Hematopoietic multipotent progenitor cell treated with erythropoietin and hydrocortisone succinate and interleukin-3 and kit ligand, for 6 days (in vitro differentiated cells): ENCODE measurements around the gene FAM177B.
A peak's percentile ranks its signal among the peaks of the same experiment; 100 is the strongest.
"Not testable (repeated sequence)": the region's sequence is repeated elsewhere in the genome, so short reads cannot be mapped to it uniquely, and the experiment has no call there.

ENCODE experiments used
- DNase-seq: peaks from one replicate; pipeline ENCODE4 v3.0.0-alpha.2; 2015

The FAM177B gene

GRCh38 chr1:222741630-222742457 is 4.8 kb downstream of the FAM177B start:
- not testable (repeated sequence) for DNase-seq

DNA sequence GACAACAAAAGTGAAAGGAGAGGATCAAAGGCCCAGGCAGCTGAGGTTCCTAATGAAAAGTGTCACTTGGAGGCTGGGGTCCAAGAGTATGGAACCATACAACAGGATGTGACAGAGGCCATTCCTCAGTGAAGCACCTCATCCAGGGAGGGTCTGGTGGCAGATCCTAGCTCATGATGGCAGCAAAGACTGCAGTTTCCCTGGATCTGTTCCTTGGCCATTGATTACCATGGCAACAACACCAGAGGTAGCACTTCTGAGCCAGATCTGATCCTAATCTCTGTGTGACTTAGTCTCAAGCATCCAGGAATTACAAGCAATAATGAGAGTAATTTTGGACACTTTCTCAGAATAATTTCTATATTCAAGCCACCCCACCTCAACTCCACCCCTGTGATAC is 12.9 kb downstream of the FAM177B start:
- no peak for DNase-seq

DNA sequence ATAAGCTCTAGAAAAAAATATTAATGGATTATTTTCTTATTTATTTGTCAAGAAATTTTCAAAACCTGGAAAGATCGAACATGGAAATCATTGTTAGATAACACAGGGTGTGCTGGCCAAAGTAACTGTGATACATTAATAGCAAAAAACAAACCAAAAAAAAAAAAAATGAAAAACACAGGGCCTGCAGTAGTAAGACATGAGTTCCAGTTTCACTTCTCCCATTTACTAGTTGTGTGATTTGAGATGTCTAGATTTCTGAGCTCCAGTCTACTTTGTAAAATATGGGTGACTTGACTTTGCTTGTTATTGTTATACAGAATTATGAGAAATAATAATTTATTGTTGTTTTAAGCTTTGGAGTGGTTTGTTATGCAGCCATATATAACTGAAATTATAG is 13.6 kb downstream of the FAM177B start:
- no peak for DNase-seq

GRCh38 chr1:222751255-222751654 is 14.3 kb downstream of the FAM177B start:
- DNase-seq: no peak

DNA sequence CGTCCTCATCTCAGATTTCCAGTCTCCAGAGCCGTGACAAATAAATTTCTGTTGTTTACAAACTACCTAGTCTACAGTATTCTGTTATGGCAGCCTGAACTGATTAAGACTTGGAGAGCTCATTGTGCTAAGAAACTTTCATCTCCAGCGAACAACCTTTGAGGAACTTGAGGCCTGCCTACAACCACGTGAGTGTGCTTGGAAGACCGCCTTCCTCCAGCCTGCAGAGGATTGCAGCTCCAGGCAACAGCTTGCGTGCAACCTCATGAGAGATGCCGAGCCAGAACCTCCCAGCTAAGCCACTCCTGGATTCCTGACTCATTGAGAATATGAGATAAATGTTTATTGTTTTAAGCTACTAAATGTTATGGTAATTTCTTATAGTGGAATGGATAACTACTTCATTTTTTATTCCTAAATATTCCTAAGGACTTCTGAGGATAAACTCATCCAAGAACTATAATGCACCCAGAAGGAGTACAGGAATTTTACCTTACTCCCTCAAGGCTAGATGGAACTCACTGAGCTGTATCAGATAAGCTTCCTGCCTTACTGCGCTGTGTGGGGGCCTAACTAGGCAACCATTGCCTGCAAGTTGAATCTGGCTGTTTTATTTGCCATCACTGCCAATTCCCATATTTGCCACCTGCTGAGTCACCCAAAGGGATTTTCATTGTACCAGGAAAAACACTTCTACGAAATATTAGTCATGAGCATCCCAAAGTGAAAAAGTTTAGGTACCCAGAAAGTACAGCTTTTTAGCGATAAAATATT is 17.6 kb downstream of the FAM177B start:
- peak; percentile 14 for DNase-seq

DNA sequence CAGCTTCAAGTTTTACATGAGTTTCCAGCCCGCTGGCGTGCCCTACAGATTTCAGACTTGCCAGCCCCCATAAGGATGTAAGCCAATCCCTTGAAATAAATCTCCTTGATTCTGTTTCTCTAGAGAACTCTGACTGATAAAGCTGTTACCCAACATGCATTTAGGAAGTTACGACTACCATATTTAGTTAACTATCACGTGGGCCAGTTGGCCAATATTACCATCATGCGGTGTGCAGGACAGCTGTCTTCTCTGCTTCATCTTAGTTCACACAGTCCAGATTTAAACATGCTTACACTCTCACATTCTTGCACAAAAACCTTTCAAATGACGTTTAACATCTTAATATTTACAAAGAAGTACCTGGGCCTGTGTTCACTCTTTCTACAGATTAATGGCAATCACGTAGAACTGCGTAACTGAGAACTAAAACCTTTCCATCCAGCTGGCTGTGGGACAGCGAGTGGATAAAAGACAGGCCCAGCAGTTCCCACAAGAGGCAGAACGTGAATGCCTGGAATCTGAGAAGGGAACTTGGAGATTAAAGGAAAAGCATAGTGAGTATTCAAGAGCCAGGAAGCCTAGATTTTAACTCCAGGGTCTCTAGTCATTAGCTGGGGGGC is 20.8 kb downstream of the FAM177B start:
- no peak for DNase-seq

GRCh38 chr1:222759451-222760035 is 22.5 kb downstream of the FAM177B start:
- DNase-seq: no peak

DNA sequence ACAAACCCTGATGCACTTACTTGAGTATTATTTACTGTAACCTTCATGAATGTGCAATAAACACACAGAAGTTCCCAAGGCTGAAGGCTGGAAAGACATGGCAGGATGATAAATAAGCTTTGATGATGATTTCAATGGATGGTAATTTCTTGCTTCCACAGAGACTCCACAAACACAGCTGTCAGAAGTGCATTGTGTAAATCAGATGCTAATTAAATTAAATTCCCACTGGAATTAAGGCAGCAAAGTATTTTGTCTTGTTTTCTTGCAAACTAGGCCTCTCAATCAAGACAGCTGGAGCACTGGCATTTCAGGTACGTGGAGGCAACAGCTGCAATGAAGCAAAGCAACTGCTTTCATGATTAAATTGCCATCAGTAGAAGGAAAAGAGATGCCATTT is 24.1 kb downstream of the FAM177B start:
- no peak for DNase-seq

DNA sequence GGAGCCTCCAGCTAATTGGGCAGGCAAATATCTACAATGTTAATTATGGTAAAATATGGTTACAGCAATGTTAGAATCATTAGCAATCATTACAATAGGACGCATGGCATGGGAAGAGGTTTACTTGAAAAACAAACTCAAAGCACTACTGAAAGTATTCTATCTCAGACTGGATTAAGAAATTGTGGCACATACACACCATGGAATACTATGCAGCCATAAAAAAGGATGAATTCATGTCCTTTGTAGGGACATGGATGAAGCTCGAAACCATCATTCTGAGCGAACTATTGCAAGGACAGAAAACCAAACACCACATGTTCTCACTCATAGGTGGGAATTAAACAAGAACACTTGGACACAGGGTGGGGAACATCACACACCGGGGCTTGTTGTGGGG is 25.2 kb downstream of the FAM177B start:
- not testable (repeated sequence) for DNase-seq

- DNase-seq: no peak
These were observed 30.2 kb downstream of the FAM177B start for GRCh38 chr1:222767152-222767571.

GRCh38 chr1:222768592-222768991 is 31.6 kb downstream of the FAM177B start:
- no peak for DNase-seq

DNA sequence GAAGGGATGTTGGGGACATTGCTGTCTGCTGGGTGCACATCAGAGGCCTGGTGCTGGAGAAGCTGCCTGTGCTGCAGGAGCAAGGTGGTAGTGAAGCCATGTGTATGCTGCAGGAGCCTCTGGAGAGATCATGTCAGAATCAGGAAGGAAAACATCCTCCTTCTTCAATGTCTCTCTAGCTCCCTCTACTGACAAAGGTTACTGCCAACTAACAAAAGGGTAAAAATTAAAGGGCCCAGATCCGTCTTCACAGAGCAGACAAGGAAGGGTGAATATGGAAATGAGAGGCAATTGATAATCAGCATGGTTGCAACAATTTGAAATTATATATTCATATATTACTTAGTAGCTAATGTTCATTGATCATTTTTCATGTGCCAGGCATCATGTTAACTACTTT is 32.2 kb downstream of the FAM177B start:
- peak; percentile 67 for DNase-seq

DNA sequence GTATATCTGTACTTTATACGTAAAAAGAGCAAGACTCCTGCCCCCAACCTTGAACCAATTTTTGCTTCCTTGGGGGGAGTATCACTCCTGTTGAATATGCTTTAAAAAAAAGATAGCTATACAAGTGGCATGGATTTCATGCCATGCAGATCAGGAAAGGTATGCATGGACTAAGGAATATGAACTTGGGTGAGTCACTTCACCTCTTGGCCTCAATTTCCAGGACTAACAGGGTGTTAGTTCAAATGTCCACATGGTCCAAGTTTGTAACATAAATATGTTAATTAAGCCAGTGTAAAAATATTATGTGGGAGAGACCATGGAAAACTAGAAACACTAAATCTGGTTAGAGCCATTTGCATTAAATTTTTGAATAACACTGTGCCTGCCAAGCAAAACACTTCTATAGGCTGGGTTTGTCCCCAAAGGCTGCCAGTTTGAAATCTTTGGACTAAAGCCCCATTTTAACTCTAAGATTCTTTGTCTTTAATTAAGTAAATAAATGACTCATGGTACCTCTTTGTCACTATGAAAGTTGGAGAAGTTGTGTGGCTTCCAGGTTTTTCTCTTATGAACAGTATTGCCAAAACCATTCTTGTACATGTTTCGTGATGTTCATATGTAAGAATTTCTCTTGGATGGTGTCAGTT is 33.1 kb downstream of the FAM177B start:
- no peak for DNase-seq

GRCh38 chr1:222772996-222773379 is 36.0 kb downstream of the FAM177B start:
- DNase-seq: peak; percentile 52

GRCh38 chr1:222777463-222777862 is 40.5 kb downstream of the FAM177B start:
- DNase-seq: no peak

- DNase-seq: no peak
These were observed 41.0 kb downstream of the FAM177B start for GRCh38 chr1:222777977-222778376.

- no peak for DNase-seq
These were observed 44.2 kb downstream of the FAM177B start for GRCh38 chr1:222781251-222781650.

GRCh38 chr1:222783051-222783450 is 46.0 kb downstream of the FAM177B start:
- DNase-seq: no peak

DNA sequence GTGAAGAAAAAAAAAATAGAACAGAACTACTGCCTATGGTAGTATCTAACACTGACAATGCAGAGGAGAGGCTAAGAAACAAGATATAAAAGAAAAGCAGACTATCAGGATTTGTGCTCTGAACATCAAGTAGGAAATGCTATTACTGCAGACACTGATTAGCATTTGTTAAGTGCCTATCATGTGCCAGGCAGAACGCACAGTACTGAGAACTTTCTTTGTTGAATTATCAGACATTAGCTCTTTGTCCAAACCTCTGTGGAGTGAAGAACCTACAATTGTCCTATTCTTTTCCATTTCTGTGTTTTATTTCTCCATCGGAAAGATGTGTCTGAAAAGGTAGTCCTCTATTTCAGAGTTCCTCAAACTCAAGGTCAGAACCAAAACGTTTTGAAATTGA is 47.4 kb downstream of the FAM177B start:
- no peak for DNase-seq

- DNase-seq: no peak
These were observed 47.9 kb downstream of the FAM177B start for GRCh38 chr1:222784916-222785315.

GRCh38 chr1:222785529-222785928 is 48.5 kb downstream of the FAM177B start:
- no peak for DNase-seq

DNA sequence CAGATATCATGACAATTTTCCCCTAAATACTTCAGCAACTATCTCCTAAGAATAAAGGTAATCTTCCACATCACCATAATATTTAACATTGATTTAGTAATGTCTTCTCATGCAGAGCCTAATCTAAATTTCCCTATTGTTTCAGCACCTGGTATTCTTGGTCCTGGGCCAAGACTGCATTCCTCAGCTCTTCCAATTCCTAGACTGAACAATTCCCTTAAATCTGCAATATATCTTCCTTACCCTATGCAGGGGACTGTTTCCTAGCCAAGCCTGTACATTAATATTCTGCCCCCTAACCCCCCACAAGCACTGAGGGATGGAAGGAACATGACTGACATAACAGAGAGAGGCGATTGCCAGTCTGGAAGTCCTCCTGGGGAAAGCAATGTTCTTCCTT is 49.1 kb downstream of the FAM177B start:
- DNase-seq: no peak

DNA sequence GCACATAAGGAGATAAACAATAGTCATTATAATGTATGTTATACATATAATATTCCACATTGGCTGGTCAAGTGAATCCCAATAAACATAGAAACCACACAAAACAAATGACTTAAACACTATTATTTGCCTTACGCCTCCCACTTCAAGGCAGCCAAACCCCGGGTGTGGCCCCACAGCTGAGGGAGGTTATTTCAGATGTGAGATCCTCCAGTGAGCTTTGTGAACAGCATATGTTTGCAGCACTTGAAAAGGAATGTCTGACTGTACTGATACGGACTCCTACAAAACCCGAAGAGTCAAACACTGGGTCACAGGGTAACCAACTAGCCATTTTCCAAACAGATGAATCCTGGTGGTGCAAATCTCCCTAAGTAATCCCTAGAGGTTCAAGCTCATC is 50.7 kb downstream of the FAM177B start:
- no peak for DNase-seq
